ENCODE measurements around the gene ACOX1.

Gene ACOX1

DNA sequence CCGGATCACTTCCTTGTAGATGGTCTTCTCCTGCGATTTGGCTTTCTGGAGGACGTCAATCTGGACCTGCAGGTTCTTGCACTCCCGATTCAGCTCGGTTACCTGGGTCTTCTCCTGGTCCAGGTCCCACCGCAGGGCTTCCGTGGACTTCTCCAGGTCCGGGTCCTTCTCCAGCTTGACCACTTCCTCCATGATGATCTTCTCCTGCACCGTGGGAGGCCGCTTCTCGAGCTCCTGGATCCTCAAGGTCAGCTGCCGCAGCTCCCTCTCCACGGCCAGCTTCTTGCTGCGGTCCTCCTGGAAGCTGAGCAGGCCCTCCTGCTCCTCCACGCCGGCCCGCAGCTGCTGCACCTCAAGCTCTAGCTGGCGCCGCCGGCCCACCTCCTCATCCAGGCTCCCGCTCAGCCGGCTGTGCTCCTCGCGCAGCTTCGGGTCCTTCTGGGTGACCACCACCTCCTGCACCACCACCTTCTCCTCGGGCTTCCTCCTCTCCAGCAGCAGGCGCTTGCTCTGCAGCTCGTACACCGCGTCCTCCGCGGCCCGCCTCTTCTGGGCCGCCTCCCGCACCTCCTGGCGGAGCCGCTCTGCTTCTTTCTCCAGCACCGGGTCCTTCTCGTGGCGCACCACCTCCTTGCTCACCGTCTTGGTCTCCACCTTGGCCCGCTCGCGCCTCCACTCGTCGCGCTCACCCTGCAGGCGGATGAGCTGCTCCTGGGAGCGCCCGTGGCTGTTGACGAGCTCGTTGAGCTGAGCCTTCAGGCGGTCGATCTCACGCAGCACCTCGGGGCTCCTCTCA is 29.9 kb upstream of the ACOX1 start:
- no peak for DNase-seq (ENCODE audit: low read depth)

DNA sequence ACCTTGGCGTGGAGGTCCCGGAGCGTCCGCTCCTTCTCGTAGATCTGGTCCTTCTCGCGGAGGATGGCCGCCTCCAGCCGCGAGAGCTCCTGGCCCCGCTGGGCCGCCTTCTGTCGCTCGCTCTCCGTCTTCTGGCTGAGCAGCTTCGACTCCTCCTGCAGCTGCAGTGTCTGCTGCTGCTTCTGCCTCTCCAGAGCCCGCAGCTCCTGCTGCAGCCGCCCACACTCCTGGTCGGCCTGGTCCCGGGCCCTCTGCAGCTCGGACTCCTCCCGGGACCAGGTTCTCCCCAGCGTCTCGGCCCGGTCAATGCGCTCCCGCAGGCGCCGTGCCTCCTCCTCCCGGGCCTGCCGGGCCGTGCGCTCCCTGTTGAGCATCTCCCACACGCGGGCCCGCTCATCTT is 29.2 kb upstream of the ACOX1 start:
- no peak for DNase-seq (ENCODE audit: low read depth)

DNA sequence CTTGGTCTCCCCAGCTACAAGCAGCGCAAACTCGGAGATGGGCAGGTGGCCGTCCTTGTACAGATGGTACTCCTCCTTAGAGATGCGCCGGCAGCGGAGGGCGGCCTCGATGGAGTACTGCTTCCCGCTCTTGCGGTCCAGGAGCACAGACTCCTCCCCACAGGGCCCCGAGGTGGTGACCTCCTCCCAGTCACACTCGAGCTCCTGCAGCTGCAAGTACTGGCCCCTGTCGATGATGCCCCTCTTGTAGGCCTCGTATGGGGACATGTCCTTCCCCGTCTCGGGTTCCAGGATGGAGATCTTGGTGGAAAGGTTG is 28.8 kb upstream of the ACOX1 start:
- DNase-seq (ENCODE audit: low read depth): no peak

DNA sequence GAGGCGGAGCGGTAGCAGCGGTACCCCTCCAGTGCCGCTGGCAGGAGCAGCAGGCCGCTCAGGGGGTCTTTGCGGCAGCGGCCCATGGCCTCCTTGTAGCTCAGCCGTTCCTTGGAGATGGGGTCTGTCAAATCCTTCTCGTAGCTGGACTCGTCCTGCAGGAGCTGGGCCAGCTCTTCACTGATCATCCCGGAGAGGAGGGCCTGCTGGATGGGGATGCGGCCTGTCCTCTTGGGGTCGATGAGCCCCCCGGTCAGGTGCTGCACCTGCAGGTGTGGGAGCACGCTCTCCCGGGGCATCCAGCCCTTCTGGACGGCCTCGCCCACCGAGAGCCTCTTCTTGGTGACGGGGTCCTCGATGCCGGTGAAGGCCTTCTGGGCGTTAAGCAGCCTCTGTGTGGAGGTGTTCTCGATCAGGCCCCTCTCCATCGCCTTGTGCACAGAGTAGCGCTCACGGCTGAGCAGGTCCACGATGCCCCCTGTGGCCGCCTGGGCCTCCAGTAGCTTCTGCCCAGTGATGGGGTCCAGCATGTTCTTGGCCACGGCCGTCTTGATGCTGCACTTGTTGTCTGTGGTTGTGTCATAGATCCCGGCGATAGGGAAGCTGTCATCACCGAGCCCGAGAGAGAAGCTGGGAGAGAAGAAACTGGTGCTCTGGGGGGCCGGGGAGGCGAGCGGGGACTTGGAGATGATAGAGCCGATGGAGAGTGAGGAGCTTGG is 28.3 kb upstream of the ACOX1 start:
- no peak for DNase-seq (ENCODE audit: low read depth)

DNA sequence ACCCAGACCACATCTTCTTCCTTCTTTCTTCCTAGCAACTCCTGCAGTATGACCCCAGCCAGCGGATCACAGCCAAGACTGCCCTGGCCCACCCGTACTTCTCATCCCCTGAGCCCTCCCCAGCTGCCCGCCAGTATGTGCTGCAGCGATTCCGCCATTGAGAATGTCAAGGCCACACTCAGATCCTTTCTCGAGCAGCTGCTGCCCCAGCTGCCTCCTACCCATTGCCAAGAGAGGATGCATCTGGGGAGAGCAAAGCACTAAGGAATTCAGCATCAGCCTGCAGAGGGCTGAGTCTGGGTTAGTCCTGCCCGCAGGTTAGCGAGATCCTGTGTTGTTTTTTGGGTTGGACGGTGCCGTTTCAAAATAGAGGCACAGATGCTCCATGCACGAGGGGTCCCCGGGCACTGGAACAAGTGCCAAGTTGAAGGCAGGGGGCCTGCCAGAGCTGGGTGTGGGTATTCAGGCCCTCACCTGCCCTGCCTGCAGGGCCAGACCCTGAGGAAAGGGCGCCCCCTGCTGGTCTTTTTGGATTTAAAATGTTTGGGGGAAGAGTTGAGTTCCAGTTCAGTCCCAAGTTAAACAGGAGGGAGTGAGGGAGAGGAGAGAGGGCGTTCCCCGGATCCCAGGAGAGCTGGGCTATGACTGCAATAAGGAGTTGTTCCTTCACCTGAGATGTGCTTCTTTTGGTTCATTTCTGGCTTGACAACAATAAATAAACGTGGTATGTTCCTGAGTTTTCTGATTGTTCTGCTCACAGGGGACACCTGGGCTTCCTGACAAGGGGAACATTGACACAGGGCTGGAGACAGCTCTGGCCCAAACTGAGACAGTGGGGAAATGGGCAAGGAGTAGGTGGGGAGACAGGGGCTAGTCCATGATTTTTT is 26.5 kb upstream of the ACOX1 start:
- DNase-seq (ENCODE audit: low read depth): no peak

DNA sequence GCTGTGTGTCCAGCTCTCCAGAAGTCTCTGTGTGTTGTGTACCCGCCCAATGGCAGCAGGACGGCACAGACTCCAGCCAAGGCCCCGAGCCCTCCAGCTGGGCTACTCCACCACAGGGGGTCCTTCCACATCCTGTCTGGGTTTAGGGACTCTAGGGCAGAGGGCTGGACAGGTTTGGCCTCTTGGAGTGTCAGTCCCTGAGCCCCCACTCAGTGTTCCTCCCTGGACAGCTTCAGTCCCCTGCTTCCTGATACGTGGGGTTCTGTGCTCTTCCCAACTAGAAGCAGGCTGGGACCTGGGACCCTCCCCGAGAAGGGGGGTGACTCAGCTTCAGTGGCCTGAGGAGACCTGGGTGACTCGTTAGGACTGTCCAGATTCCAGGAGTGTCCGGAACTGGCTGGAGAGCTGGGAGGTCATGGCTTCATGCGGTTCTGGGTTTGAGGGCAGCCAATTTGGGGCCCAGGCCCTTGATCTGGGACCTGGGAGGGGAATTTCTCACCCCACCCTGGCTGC is 25.8 kb upstream of the ACOX1 start:
- DNase-seq (ENCODE audit: low read depth): peak; percentile 19

DNA sequence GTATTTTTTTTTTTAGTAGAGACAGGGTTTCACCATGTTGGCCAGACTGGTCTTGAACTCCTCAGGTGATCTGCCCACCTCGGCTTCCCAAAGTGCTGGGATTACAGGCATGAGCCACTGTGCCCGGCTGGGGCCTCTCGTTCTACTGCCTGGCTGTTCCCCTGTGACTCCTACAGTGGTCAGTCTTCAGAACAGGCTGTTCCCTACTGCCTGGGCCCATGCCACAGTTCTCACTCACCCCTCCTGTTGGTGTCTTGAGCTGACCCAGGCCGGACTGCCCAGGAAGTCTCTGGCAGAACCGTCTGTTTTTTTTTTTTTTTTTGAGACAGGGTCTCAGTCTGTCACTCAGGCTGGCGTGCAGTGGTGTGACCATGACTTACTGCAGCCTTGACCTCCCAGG is 24.9 kb upstream of the ACOX1 start:
- no peak for DNase-seq (ENCODE audit: low read depth)

DNA sequence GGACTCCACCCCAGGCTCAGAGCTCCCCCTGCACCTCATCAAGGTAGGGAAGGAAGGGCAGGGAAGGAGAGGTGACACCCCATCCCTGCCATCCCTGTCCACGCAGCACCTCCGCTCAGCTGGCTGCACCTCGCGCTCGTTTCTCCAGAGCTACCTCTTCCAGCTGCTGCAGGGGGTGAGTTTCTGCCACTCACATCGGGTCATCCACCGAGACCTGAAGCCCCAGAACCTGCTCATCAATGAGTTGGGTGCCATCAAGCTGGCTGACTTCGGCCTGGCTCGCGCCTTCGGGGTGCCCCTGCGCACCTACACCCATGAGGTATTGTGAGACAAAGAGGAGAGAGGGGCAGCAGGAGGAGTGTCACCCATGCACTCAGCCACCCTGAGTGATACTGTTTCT is 23.1 kb upstream of the ACOX1 start:
- DNase-seq (ENCODE audit: low read depth): no peak

DNA sequence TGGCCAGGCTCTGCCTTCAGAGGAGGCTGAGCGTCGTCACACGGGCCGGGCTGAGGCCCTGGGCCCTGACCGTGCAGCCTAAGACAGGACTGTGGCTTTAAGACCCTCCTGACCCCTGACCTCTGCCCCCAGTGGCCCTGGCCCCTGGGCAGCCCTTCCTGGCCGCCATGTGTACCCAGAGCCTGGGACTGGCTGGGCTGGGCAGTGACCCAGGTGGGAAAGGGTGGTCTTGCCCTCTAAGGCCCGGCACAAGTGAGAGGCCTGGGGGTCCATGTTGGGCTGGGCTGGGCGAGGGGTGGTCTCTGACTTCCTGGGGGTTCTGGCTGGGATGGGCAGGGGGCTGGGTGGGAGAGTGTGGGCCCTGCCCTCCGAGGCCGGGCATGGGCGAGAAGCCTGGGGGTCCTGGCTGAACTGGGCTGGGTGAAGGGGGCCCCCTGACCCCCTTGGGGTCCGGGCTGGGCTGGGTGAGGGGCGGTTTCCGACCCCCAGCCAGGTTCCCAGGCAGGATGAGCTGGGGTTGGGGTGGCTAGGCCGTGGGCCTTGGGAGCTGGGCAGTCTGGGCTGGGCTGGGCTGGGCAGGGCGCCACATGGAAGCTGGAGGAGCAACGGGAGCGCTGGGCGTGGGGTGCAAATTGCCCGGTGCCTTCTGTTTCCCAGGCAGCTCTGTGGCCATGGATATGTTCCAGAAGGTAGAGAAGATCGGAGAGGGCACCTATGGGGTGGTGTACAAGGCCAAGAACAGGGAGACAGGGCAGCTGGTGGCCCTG is 22.0 kb upstream of the ACOX1 start, which contains the start of gene CDK3:
CDK3 (plus strand) TSS at position 101 of the 767 bp plus-strand sequence; CDS start at position 672, 571 bp downstream.
- DNase-seq (ENCODE audit: low read depth): no peak

DNA sequence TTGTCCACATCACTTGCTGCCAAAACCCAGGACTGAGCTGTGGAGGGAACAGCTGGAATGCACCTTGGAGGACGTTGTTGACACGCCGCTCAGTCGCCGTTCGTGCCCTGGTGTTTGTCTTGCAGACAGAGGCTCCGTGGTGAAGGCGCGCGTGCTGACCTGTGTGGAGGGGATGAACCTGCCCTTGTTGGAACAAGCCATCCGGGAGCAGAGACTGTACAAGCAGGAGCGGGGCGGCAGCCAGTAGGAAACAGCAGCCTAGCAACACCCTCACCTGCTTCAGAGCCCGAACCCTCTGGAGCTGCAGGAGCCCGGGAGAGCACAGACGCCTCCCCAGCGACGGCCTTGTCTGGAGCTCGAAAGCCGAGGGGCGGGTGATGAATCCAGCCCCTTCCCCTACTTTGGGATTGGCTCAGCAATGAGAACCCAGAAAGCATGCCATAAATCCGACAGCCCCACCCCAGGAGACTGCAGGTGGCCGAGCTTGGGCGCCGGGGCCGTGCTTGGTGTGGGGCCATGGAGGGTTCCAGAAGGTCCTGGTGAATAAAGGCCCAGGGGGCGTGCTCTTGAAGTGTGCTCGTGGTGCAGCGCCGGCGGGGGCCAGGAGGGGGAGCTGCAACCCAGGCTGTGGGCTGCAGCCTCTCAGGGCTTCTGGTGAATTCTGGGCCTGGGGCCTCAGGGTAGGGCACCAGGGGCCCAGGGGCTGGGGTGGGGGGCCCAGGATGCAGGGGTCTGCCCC is 21.2 kb upstream of the ACOX1 start:
- DNase-seq (ENCODE audit: low read depth): no peak

DNA sequence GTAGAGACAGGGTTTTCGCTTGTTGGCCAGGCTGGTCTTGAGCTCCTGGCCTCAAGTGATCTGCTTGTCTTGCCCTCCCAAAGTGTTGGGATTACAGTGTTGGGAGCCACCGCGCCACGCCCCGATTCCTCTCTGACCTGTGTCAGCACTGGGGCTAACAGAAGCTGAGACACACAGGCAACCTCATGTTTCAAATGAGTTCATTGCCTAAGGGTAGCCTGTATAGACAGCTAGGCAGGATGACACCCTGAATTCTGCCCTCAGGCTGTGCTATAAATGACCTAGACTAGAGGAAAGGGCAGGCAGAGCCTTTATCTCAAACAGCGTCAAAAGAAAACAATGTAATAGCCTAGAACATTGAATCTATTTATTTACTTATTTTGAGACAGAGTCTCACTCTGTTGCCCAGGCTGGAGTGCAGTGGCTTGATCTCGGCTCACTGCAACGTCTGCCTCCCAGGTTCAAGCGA is 19.4 kb upstream of the ACOX1 start:
- no peak for DNase-seq (ENCODE audit: low read depth)

DNA sequence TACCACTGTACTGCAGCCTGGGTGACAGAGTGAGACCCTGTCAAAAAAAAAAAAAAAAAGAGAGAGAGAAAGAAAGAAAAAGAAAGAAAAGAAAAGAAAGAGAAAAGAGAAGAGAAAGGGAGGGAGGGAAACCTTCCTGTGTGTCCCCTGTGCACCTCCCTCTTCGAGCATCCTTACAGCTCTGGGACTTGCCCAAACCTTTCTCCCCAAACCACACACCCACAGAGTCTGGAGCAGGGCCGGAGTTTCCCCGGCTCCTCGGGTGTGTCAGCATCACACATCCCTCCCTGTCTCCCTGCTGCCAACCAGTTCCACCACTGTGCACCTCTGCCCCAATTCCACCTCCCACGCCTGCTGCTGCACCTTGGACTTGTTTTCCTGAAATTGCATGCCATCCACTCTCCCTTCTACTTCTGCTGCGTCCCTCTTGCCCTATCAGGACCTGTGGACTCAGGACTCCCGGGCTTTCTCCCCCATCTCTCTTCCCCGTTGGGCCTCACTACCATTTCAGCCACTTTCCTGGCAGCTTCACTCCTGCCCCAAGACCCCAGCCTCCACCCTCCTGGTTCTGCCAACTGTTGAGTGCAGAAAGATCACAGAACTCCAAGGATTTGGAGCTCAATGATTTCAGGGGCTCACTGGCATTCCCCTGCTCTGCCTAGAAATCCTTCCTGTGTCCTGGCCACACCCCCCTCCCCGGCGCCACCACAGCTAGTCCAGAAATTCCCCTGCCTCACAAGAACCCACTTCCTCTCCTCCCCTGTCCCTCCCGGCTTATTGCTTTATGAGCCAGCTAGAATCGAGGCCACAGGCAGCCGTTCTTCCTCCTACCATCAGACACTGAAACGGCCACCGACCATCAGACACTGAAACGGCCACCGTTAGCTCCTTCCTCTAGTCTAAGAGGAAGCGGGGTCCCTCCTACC is 18.0 kb upstream of the ACOX1 start:
- DNase-seq (ENCODE audit: low read depth): no peak

DNA sequence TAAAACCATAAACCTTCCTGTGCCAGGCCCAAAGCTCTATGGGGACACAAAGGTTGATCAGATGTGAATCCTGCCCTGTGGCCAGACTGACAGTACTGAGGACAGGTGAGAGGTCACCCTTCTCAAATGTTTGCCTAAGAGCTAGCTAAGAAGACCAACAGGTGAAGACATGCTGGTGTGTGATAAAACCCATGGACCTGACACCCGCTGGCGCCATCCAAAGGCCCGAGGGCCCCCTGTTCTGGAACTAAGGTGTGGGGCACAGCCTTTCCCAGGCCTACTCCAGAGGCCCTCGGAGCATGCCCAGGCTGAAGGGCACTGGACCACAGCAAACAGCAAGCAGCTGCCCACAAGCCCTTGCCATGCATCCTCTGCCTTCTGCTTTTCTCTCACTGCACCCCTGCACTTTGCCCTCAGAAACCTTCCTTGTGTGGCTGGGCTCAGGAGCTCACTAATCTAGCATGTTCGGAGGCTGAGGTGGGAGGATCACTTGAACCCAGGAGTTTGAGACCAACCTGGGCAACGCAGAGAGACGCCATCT is 16.5 kb upstream of the ACOX1 start:
- no peak for DNase-seq (ENCODE audit: low read depth)

DNA sequence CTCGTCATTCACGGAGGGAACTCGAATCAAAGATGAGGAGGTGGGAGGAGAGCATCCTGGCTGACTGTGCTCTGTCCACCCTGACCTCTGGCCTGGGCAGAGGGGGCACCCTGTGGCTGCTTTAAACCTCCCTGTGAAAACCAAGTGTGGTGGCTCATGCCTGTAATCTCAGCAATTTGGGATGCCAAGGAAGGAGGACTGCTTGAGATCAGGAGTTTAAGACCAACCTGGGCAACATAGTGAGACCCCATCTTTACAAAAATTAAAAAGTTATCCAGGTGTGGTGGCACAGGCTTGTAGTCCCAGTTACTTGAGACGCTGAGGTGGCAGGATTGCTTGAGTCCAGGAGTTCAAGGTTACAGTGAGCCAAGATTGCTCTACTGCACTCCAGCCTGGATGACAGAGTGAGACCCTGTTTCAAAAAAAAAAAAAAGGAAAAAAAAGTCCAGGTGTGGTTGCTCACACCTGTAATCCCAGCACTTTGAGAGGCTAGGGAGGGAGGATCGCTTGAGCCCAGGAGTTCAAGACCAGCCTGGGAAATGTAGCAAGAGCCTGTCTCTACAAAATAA is 15.9 kb upstream of the ACOX1 start:
- no peak for DNase-seq (ENCODE audit: low read depth)

DNA sequence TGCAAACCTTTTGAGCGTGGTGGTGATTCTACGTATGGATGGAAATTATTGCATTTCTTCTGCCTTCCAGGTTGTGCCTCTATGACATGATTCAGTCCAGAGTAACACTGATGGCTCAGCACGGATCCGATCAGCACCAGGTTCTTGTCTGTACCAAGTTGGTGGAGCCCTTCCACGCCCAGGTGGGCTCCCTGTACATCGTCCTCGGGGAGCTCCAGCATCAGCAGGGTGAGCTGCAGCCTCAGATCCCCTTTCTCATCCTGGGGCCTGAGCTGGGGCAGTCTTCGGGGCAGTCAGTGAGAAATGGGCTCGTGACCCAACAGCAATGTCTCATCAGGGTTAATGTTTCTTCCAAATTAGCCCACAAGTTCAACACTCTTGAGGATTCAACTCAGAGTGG is 12.4 kb upstream of the ACOX1 start:
- DNase-seq (ENCODE audit: low read depth): no peak

DNA sequence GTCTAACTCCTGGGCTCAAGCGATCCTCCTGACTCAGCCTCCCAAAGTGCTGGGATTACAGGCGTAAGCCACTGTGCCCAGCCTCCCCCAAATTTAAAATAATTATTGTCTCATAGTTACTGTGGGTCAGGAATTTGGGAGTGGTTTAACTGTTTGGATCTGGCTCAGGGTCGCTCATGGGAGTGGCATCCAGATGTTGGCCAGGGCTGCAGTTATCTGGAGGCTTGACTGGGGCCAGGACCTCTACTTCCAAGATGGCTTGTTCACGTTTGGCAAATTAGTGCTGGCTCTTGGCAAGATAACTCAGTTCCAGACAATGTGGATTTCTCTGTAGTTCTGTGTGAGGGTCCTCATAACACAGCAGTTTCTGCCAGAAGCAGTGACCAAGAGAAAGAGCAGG is 8.1 kb upstream of the ACOX1 start:
- DNase-seq (ENCODE audit: low read depth): no peak

DNA sequence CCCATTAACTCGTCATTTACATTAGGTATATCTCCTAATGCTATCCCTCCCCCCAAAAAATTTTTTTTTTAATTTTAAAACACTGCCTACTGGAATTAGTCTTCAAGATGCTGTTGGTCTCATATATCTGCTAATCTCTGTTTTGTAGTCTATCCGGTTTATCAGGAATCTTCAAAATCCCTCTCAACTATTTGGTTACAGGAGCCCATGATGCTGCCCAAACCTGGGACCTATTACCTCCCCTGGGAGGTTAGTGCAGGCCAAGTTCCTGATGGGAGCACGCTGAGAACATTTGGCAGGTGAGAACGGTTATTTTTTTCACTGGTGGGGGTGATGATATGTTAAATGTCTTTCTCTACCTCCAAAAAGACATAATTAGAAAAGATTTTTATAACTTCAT is 7.0 kb upstream of the ACOX1 start:
- DNase-seq (ENCODE audit: low read depth): no peak

DNA sequence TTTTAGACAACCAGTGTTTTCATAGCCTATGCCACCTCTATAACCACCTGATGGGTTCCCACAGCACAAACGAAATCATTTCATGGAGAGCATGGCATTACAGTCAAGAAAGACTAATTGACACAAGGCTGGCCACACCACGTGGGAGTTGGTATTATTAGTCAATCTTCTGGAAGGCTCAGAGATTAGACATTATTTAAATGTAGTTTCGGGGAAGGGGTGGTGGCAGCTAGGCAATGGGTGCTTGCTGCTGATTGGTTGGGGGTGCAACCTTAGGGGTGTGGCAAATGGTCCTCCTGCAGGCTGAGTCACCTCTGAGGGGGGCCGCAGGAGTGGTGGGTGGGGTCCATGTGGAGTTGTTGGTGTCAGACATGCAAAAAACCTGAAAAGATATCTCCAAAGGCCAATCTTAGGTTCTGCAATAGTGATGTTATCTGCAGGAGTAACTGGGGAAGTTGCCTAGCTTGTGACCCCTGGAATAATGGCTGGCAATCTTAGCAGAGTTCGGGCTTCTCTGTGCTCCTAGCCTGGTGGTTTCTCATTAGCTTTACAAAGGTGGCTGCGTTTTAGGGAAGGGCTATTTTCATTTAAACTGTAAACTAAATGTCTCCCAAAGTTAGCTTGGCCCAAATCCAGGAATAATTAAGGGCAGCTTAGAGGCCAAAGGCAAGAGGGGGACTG is 4.7 kb upstream of the ACOX1 start:
- no peak for DNase-seq (ENCODE audit: low read depth)

Data from HS-27A (cell line).